NT2/D1 (cell line): ENCODE results near the gene PPIL6.

Experiments
- YY1 ChIP-seq: IDR thresholded peaks from 2 replicates; pipeline ENCODE4 v1.6.1; 2011; ENCODE audit not compliant: insufficient read length, insufficient read depth
- ZNF274 ChIP-seq: IDR thresholded peaks from 2 replicates; pipeline ENCODE4 v1.6.1; 2011; ENCODE audit warnings: mild to moderate bottlenecking, low read depth, low read length

GRCh38 chr6:109377717-109378116, 62.7 kb downstream of the PPIL6 start:
- TF ChIP-seq YY1 (no peak), ZNF274 (no peak)
